ENCODE measurements around the gene DNAJC11.

The DNAJC11 gene

DNA sequence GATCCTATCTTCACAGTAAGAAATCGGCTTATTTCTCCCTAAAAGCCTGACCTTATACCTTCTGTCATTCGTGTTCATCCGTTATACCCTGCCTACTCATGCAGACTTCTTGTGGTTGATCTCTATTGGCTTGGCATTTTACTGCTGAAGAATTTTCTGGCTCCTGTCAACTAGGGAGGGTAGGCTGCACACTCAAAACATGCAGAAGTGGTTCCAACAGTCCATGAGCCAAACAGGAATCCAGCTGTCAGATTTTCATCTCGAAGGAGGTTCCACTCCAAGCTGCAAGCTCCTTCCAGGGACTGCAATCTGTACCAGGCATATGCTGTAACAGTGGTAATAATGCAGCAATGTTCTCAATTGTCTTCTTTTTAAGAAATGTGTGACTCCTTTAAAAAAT, 10.1 kb downstream of the DNAJC11 start:
- Histone ChIP-seq H3F3A (ENCODE audit: insufficient read depth, low read length) (0 out of 2 replicates have a peak, but pooled peaks cover under 1% of the 10 kb centered on the region), H3K27me3 (replicated peaks; ENCODE audit: insufficient read depth, low read length) (no peaks in the 10 kb centered on the region), H4K20me1 (ENCODE audit: insufficient read depth, low read length) (no peaks in the 10 kb centered on the region; the same call in 1 of the 2 replicates), H3K4me1 (ENCODE audit: low read length) (no peaks in the 10 kb centered on the region), H3K79me2 (ENCODE audit: low read length) (peaks cover 51% of the 10 kb centered on the region), H3K9me2 (replicated peaks; ENCODE audit: insufficient read depth, low read length) (no peaks in the 10 kb centered on the region), H3K27ac (ENCODE audit: low read length) (no peak overlapping the region), H3K36me3 (replicated peaks; ENCODE audit: insufficient read depth, low read length) (no peaks in the 10 kb centered on the region), H3K9ac (ENCODE audit: low read length) (no peak overlapping the region), H3K4me2 (ENCODE audit: low read depth, low read length) (no peak overlapping the region), H3K9me3 (replicated peaks; ENCODE audit: insufficient read depth, low read length) (no peaks in the 10 kb centered on the region), H3K4me3 (ENCODE audit: low read length) (no peak overlapping the region), H2AFZ (ENCODE audit: low read length) (no peak overlapping the region)
- TF ChIP-seq EZH2 (optimal IDR thresholded peaks at IDR 0.05; ENCODE audit: low read depth, low read length) (no peak), EZH2phosphoT487 (IDR thresholded peaks at IDR 0.05; ENCODE audit: low read length) (no peak)
- TF ChIP-seq, protein P1, sequence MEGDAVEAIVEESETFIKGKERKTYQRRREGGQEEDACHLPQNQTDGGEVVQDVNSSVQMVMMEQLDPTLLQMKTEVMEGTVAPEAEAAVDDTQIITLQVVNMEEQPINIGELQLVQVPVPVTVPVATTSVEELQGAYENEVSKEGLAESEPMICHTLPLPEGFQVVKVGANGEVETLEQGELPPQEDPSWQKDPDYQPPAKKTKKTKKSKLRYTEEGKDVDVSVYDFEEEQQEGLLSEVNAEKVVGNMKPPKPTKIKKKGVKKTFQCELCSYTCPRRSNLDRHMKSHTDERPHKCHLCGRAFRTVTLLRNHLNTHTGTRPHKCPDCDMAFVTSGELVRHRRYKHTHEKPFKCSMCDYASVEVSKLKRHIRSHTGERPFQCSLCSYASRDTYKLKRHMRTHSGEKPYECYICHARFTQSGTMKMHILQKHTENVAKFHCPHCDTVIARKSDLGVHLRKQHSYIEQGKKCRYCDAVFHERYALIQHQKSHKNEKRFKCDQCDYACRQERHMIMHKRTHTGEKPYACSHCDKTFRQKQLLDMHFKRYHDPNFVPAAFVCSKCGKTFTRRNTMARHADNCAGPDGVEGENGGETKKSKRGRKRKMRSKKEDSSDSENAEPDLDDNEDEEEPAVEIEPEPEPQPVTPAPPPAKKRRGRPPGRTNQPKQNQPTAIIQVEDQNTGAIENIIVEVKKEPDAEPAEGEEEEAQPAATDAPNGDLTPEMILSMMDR (IDR thresholded peaks at IDR 0.05; ENCODE audit: low read length): no peak
- DNase-seq: no peak

DNA sequence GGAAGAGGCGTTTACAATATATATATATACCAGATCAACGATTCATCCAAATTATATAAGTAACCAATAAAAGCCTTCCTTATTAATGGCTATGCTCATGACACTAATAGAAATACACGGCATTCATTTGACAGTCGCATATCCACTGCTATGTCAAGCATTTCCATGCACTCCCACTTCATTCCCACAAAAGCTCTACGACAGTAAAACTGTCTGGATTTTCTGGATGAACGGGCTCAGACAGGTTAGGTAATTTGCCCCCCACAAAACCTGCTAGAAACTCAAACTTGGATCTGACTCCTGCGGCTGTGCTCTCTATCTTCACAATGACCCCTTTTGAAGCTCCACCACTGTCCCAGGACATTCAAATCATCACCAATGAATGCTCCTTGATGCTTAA, 11.4 kb downstream of the DNAJC11 start:
- Histone ChIP-seq H3K27me3 (replicated peaks; ENCODE audit: insufficient read depth, low read length) (no peaks in the 10 kb centered on the region), H3K79me2 (ENCODE audit: low read length) (peaks cover 55% of the 10 kb centered on the region), H3K9ac (ENCODE audit: low read length) (no peak overlapping the region), H3K4me3 (ENCODE audit: low read length) (no peak overlapping the region), H3K27ac (ENCODE audit: low read length) (no peak overlapping the region), H3K4me1 (ENCODE audit: low read length) (no peaks in the 10 kb centered on the region), H2AFZ (ENCODE audit: low read length) (no peak overlapping the region), H3F3A (ENCODE audit: insufficient read depth, low read length) (no peaks in the 10 kb centered on the region), H4K20me1 (ENCODE audit: insufficient read depth, low read length) (no peaks in the 10 kb centered on the region; the same call in 1 of the 2 replicates), H3K4me2 (ENCODE audit: low read depth, low read length) (no peak overlapping the region), H3K9me2 (replicated peaks; ENCODE audit: insufficient read depth, low read length) (no peaks in the 10 kb centered on the region), H3K36me3 (replicated peaks; ENCODE audit: insufficient read depth, low read length) (no peaks in the 10 kb centered on the region), H3K9me3 (replicated peaks; ENCODE audit: insufficient read depth, low read length) (no peaks in the 10 kb centered on the region)
- TF ChIP-seq EZH2phosphoT487 (IDR thresholded peaks at IDR 0.05; ENCODE audit: low read length) (no peak), EZH2 (optimal IDR thresholded peaks at IDR 0.05; ENCODE audit: low read depth, low read length) (no peak)
- TF ChIP-seq, protein P1 (IDR thresholded peaks at IDR 0.05; ENCODE audit: low read length): no peak
- DNase-seq: no peak

DNA sequence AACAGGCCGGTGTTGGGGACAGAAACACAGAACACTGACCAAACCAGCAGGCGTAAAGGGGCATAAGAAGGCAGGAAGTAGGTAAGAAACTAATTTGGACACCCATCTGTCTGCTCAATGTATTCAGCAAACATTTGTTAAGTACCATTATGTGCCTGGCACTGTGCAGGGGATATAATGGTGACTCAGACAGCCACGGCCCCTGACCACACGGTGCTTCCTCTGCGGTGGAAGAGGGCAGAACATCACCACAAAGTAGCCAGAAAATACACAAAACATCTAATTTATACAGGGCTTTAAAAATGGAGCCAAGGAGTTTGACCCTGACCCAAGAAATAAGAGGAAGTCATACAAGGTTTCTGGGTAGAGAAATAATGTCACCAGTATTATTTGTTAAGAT, 12.9 kb downstream of the DNAJC11 start:
- no peaks in the 10 kb centered on the region for H3K4me1 ChIP-seq (ENCODE audit: low read length)
- DNase-seq: no peak
- no peak overlapping the region for H3K9ac ChIP-seq (ENCODE audit: low read length)
- H3K4me3 ChIP-seq (ENCODE audit: low read length): no peak overlapping the region
- no peaks in the 10 kb centered on the region for H3F3A ChIP-seq (ENCODE audit: insufficient read depth, low read length)
- no peak overlapping the region for H2AFZ ChIP-seq (ENCODE audit: low read length)
- no peaks in the 10 kb centered on the region for H3K9me3 ChIP-seq (replicated peaks; ENCODE audit: insufficient read depth, low read length)
- H3K9me2 ChIP-seq (replicated peaks; ENCODE audit: insufficient read depth, low read length): no peaks in the 10 kb centered on the region
- no peaks in the 10 kb centered on the region; the same call in 1 of the 2 replicates for H4K20me1 ChIP-seq (ENCODE audit: insufficient read depth, low read length)
- no peaks in the 10 kb centered on the region for H3K27me3 ChIP-seq (replicated peaks; ENCODE audit: insufficient read depth, low read length)
- no peaks in the 10 kb centered on the region for H3K36me3 ChIP-seq (replicated peaks; ENCODE audit: insufficient read depth, low read length)
- no peak overlapping the region for H3K4me2 ChIP-seq (ENCODE audit: low read depth, low read length)
- peaks cover 49% of the 10 kb centered on the region for H3K79me2 ChIP-seq (ENCODE audit: low read length)
- TF ChIP-seq, protein P1 (IDR thresholded peaks at IDR 0.05; ENCODE audit: low read length): no peak
- TF ChIP-seq EZH2phosphoT487 (IDR thresholded peaks at IDR 0.05; ENCODE audit: low read length) (no peak), EZH2 (optimal IDR thresholded peaks at IDR 0.05; ENCODE audit: low read depth, low read length) (no peak)
- no peak overlapping the region for H3K27ac ChIP-seq (ENCODE audit: low read length)

Data from MM.1S (cell line).